HepG2 (cell line): Measurements from ENCODE around the gene RGL1. TPM values are rescaled to one million over a fixed set of nuclear protein-coding genes. Genes with fewer than 3 reads are reported as not detected.
A peak's percentile ranks its signal among the peaks of the same experiment; 100 is the strongest.

ENCODE experiments used
- GATAD2A ChIP-seq: IDR thresholded peaks from 2 replicates; pipeline ENCODE4 v1.6.1; 2016
- IRF2 ChIP-seq: IDR thresholded peaks from 2 replicates; pipeline ENCODE4 v1.6.1; 2018; ENCODE audit warnings: missing genetic modification reagents, missing compliant biosample characterization
- polyA plus RNA-seq, 8 experiments: library from polyadenylated mRNA; depleted of rRNA in 3 of 8; stranded (reverse) in 7 of 8; unstranded in 1 of 8; fragments of >200 nt; fragmentation: Illumina TruSeq in 4 of 8; extraction: Trizol in 4 of 8; gene quantifications; 2 replicates each; pipeline versions ENCODE4 v1.2.1 to v1.2.3, GENCODE V29; 2011 to 2016; ENCODE audit warnings: low read depth in 4 of 8, missing spikeins in 1 of 8, mixed read lengths in 1 of 8; ENCODE audit not compliant: insufficient read depth in 1 of 8
- total RNA-seq, 5 experiments: library from RNA; depleted of rRNA; stranded (reverse); fragments of >200 nt; fragmentation: Illumina TruSeq; extraction: Trizol; gene quantifications; 2 replicates each; pipeline ENCODE4 v1.2.3, GENCODE V29; 2016; ENCODE audit warnings: low read depth in 1 of 5
- TF ChIP-seq, protein P1 (sequence below): sonication (generic); formaldehyde crosslinking; IDR thresholded peaks from 2 replicates; pipeline ENCODE4 v1.5.0; 2020; ENCODE audit warnings: mild to moderate bottlenecking, missing genetic modification reagents, borderline replicate concordance
- TF ChIP-seq, protein P2 (sequence below): sonication (generic); formaldehyde crosslinking; IDR thresholded peaks from 2 replicates; pipeline ENCODE4 v1.9.0; 2021; ENCODE audit warnings: missing genetic modification reagents, borderline replicate concordance

The RGL1 gene
- total and polyA plus RNA-seq, 2 of the 13 experiments (the other 11 are each of a cell fraction or from before 2014, with no cell fraction given) = 3.5 to 4.7 TPM

DNA sequence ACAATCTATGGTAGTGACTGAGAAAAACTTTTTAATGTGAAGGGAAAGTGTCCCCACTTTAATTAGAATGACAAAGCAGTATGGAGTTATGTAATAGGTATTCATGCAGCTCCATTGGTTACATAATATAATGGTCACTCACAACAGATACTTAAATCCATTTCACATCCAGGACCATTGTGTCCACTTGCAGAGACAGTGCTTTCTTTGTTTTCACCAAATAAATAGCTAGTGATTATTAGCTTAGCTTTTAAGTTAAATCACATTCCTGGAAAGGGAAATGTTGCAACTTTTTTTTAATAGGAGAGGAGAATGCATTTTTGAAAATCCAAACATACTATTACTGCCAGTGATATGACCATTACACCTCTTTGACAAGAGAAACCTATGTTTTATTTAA lies 22.9 kb downstream of the RGL1 start (continued):
- TF ChIP-seq, protein P1, sequence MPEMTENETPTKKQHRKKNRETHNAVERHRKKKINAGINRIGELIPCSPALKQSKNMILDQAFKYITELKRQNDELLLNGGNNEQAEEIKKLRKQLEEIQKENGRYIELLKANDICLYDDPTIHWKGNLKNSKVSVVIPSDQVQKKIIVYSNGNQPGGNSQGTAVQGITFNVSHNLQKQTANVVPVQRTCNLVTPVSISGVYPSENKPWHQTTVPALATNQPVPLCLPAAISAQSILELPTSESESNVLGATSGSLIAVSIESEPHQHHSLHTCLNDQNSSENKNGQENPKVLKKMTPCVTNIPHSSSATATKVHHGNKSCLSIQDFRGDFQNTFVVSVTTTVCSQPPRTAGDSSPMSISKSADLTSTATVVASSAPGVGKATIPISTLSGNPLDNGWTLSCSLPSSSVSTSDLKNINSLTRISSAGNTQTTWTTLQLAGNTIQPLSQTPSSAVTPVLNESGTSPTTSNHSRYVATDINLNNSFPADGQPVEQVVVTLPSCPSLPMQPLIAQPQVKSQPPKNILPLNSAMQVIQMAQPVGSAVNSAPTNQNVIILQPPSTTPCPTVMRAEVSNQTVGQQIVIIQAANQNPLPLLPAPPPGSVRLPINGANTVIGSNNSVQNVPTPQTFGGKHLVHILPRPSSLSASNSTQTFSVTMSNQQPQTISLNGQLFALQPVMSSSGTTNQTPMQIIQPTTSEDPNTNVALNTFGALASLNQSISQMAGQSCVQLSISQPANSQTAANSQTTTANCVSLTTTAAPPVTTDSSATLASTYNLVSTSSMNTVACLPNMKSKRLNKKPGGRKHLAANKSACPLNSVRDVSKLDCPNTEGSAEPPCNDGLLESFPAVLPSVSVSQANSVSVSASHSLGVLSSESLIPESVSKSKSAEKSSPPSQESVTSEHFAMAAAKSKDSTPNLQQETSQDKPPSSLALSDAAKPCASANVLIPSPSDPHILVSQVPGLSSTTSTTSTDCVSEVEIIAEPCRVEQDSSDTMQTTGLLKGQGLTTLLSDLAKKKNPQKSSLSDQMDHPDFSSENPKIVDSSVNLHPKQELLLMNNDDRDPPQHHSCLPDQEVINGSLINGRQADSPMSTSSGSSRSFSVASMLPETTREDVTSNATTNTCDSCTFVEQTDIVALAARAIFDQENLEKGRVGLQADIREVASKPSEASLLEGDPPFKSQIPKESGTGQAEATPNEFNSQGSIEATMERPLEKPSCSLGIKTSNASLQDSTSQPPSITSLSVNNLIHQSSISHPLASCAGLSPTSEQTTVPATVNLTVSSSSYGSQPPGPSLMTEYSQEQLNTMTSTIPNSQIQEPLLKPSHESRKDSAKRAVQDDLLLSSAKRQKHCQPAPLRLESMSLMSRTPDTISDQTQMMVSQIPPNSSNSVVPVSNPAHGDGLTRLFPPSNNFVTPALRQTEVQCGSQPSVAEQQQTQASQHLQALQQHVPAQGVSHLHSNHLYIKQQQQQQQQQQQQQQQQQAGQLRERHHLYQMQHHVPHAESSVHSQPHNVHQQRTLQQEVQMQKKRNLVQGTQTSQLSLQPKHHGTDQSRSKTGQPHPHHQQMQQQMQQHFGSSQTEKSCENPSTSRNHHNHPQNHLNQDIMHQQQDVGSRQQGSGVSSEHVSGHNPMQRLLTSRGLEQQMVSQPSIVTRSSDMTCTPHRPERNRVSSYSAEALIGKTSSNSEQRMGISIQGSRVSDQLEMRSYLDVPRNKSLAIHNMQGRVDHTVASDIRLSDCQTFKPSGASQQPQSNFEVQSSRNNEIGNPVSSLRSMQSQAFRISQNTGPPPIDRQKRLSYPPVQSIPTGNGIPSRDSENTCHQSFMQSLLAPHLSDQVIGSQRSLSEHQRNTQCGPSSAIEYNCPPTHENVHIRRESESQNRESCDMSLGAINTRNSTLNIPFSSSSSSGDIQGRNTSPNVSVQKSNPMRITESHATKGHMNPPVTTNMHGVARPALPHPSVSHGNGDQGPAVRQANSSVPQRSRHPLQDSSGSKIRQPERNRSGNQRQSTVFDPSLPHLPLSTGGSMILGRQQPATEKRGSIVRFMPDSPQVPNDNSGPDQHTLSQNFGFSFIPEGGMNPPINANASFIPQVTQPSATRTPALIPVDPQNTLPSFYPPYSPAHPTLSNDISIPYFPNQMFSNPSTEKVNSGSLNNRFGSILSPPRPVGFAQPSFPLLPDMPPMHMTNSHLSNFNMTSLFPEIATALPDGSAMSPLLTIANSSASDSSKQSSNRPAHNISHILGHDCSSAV = no peak
- peak; percentile 43; the same call in 1 of the 2 replicates for TF ChIP-seq GATAD2A (CRISPR knock-in tag)
- TF ChIP-seq IRF2 (CRISPR knock-in tag) = no peak
- TF ChIP-seq, protein P2, sequence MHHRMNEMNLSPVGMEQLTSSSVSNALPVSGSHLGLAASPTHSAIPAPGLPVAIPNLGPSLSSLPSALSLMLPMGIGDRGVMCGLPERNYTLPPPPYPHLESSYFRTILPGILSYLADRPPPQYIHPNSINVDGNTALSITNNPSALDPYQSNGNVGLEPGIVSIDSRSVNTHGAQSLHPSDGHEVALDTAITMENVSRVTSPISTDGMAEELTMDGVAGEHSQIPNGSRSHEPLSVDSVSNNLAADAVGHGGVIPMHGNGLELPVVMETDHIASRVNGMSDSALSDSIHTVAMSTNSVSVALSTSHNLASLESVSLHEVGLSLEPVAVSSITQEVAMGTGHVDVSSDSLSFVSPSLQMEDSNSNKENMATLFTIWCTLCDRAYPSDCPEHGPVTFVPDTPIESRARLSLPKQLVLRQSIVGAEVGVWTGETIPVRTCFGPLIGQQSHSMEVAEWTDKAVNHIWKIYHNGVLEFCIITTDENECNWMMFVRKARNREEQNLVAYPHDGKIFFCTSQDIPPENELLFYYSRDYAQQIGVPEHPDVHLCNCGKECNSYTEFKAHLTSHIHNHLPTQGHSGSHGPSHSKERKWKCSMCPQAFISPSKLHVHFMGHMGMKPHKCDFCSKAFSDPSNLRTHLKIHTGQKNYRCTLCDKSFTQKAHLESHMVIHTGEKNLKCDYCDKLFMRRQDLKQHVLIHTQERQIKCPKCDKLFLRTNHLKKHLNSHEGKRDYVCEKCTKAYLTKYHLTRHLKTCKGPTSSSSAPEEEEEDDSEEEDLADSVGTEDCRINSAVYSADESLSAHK (CRISPR knock-in tag) = no peak
